ENCODE results near the gene GALNTL6. TPM values are rescaled to one million over a fixed set of nuclear protein-coding genes. Genes with fewer than 3 reads are reported as not detected.

Gene GALNTL6
- total and polyA plus RNA-seq, 2 of the 4 experiments (the other 2 are of a cell fraction), result under 0.01 TPM; not detected in 1

DNA sequence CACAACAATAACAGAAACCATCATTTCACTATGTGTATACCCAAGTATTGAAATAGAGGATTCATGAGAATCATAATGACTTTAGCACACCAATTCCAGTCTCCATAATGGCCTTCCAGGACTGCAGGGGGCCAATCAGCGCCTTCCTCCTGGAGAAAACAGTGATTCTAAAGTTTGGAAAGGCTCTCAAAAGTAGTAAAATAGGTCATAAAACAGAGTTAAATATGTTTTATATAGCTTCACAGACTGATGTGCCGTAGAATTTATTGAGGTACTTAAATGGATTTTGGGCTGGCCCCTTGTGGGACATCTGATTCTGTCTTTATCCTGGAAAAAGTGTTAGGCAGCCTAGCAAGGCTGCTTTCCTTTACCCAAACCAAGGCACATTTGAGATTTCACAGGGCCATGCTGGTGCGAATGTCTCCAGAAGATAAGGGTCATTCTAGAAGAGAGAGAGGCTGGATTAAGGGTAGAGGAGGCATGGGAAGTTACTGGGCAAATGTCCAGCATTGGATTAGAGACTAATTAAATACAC lies 543.9 kb downstream of the GALNTL6 start:
- dilution Hi-C loops (cut with HindIII; ENCODE audit: low sequenced_read_pairs, unreplicated experiment) (no loop called here), intact Hi-C loops (cut with micrococcal nuclease) (no loop called here)
- CTCF ChIA-PET, result no interaction called here

More for the DNA sequence above, 543.9 kb downstream of the GALNTL6 start:
- Histone ChIP-seq H2BK20ac (ENCODE audit: low read depth, low read length) (no peak overlapping the region), H3K18ac (ENCODE audit: low read depth, low read length) (no peak overlapping the region), H3K9me3 (ENCODE audit: control insufficient read depth, insufficient read depth, low read length) (peaks cover 8% of the 10 kb centered on the region), H3K4me1 (ENCODE audit: control insufficient read depth, insufficient read depth, low read length) (no peaks in the 10 kb centered on the region), H2AK5ac (ENCODE audit: low read depth, low read length) (no peak overlapping the region), H3K4ac (ENCODE audit: low read depth, low read length) (no peak overlapping the region), H2AFZ (replicated peaks; ENCODE audit: low read length, poor library complexity) (no peak overlapping the region), H4K91ac (ENCODE audit: insufficient read depth, low read depth, low read length) (no peak overlapping the region), H3K36me3 (ENCODE audit: control insufficient read depth, insufficient read depth, low read length) (no peaks in the 10 kb centered on the region), H3K23ac (ENCODE audit: low read depth, low read length) (no peak overlapping the region), H4K8ac (ENCODE audit: low read depth in 2 of 2, low read length in 2 of 2) (no peak overlapping the region), H2BK15ac (ENCODE audit: low read depth, low read length) (no peak overlapping the region), H3K79me1 (ENCODE audit: low read depth in 1 of 2, low read length in 2 of 2) (no peaks in the 10 kb centered on the region), H3K14ac (replicated peaks; ENCODE audit: low read depth, low read length) (no peak overlapping the region), H3K27ac (ENCODE audit: insufficient read depth, low read length) (no peak overlapping the region), H3K27me3 (ENCODE audit: control insufficient read depth, insufficient read depth, low read length) (no peaks in the 10 kb centered on the region), H4K20me1 (ENCODE audit: insufficient read depth, low read length) (no peaks in the 10 kb centered on the region), H2AK9ac (replicated peaks; ENCODE audit: low read depth, low read length, poor library complexity) (no peak overlapping the region), H3K4me2 (ENCODE audit: low read depth, low read length) (no peak overlapping the region), H3K4me3 (ENCODE audit: insufficient read depth, low read depth, low read length) (no peak overlapping the region), H4K5ac (ENCODE audit: low read depth, low read length) (no peak overlapping the region), H2BK5ac (ENCODE audit: low read depth, low read length, poor library complexity, severe bottlenecking) (no peak overlapping the region), H3K56ac (ENCODE audit: extremely low read depth, insufficient read depth, low read length) (no peak overlapping the region), H3K9me1 (ENCODE audit: insufficient read depth, low read length) (no peaks in the 10 kb centered on the region), H3K9ac (ENCODE audit: low read depth, low read length) (no peak overlapping the region), H2BK120ac (ENCODE audit: low read depth, low read length) (no peak overlapping the region)
- ATAC-seq (ENCODE audit: low read depth) (no peak), DNase-seq (no peak)
- in situ Hi-C loops (cut with MboI; ENCODE audit: low sequenced_read_pairs), result no loop called here
- BruUV-seq (replicated peaks), result no TSS peak
- no CpG with 5 or more reads among the region's 3 CpGs for WGBS, 2 experiments (ENCODE audit: extremely low coverage in 2 of 2, insufficient read length in 1 of 2)
- POLR2A ChIA-PET (ENCODE audit: unreplicated experiment), result no interaction called here
- TF ChIP-seq BHLHE40 (IDR thresholded peaks at IDR 0.05; ENCODE audit: low read depth, low read length), result no peak
- TF ChIP-seq, protein P1, sequence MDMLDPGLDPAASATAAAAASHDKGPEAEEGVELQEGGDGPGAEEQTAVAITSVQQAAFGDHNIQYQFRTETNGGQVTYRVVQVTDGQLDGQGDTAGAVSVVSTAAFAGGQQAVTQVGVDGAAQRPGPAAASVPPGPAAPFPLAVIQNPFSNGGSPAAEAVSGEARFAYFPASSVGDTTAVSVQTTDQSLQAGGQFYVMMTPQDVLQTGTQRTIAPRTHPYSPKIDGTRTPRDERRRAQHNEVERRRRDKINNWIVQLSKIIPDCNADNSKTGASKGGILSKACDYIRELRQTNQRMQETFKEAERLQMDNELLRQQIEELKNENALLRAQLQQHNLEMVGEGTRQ (IDR thresholded peaks at IDR 0.05; ENCODE audit: low read depth, low read length), result no peak
- TF ChIP-seq, protein P2, sequence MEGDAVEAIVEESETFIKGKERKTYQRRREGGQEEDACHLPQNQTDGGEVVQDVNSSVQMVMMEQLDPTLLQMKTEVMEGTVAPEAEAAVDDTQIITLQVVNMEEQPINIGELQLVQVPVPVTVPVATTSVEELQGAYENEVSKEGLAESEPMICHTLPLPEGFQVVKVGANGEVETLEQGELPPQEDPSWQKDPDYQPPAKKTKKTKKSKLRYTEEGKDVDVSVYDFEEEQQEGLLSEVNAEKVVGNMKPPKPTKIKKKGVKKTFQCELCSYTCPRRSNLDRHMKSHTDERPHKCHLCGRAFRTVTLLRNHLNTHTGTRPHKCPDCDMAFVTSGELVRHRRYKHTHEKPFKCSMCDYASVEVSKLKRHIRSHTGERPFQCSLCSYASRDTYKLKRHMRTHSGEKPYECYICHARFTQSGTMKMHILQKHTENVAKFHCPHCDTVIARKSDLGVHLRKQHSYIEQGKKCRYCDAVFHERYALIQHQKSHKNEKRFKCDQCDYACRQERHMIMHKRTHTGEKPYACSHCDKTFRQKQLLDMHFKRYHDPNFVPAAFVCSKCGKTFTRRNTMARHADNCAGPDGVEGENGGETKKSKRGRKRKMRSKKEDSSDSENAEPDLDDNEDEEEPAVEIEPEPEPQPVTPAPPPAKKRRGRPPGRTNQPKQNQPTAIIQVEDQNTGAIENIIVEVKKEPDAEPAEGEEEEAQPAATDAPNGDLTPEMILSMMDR (conservative IDR thresholded peaks at IDR 0.05; ENCODE audit: low read depth, low read length), result no peak
- no peak for TF ChIP-seq MAFK (IDR thresholded peaks at IDR 0.05; ENCODE audit: low read depth, low read length)
- no peak for TF ChIP-seq RAD21 (IDR thresholded peaks at IDR 0.05; ENCODE audit: low read length)
- no peak for TF ChIP-seq RCOR1 (IDR thresholded peaks at IDR 0.05; ENCODE audit: insufficient replicate concordance, low read length)
- no peak for TF ChIP-seq FOS (IDR thresholded peaks at IDR 0.05; ENCODE audit: low read depth, low read length)
- TF ChIP-seq NFE2L2 (IDR thresholded peaks at IDR 0.05; ENCODE audit: low read depth, low read length), result no peak
- no peak for TF ChIP-seq CEBPB (IDR thresholded peaks at IDR 0.05; ENCODE audit: low read depth, low read length)
